Measurements from ENCODE around the gene PIPOX. TPM values are rescaled to one million over a fixed set of nuclear protein-coding genes. Genes with fewer than 3 reads are reported as not detected.

Gene PIPOX
- total RNA-seq, 1 donor from 2014 or later = 1.0 TPM

DNA sequence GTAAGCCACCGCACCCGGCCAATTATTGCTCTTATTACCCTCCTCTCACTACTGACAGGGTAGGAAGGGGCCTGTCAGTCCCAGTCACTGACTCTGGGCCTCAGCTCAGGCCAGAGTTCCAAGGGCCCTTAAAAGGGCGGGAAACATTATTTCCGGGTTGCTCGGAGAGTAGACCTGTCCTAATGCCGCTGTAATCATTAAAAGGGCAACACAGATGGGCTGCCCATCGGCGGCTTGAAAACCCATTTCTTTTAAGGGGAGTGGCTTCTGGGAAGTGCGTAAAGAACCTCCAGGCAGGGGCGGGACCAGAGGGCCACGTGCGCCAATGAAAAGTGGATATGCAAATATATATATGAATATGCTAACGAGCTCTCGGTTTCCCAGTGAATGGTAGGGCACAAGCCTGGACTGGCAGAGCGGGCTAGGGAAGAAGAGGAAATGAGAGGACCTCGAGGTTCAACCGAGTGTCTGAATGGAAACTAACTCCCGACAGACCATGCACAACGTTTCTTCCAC lies 26.6 kb downstream of the PIPOX start:
- H3K9ac ChIP-seq (ENCODE audit: low read depth in 1 of 3, low read length in 3 of 3) = no peak overlapping the region
- H3K36me3 ChIP-seq (ENCODE audit: control insufficient read depth in 3 of 3, insufficient read depth in 3 of 3, low read length in 3 of 3) = peaks cover 11 to 15% (median 14%) of the 10 kb centered on the region in 3 donors
- no peaks in the 10 kb centered on the region for H3K9me3 ChIP-seq (ENCODE audit: control insufficient read depth in 3 of 3, low read length in 3 of 3)
- H3K27ac ChIP-seq (ENCODE audit: low read depth, low read length) = peak overlapping the region; percentile 60
- H3K27me3 ChIP-seq (ENCODE audit: control insufficient read depth in 3 of 3, insufficient read depth in 3 of 3, low read length in 3 of 3) = no peaks in the 10 kb centered on the region
- peak overlapping the region in 1 of 3 donors; percentile 23 for H3K4me3 ChIP-seq (ENCODE audit: low read length in 3 of 3)
- H3K4me1 ChIP-seq (ENCODE audit: control insufficient read depth in 3 of 3, insufficient read depth in 3 of 3, low read length in 3 of 3) = peaks cover 14 to 37% (median 31%) of the 10 kb centered on the region in 3 donors

DNA sequence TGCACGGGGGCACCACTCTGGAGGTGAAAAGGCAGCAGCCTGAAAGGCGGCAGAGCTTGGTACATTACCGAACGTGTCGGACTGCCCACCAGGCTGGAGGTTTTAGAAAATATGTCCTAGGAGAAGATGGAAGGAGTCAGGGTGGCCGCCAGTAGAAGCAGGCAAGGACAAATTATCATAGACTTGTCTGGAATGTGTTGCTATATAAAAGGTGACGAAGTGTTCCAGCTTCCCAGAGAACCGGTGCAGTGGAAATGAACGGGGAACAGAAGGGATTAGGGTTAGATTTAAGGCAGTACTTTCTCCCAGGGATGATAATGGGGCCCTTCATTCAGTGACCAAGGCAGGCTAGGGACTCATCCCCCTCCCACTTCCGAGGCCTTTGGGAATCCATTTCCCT lies 27.4 kb downstream of the PIPOX start:
- no peak overlapping the region for H3K4me3 ChIP-seq (ENCODE audit: low read length in 3 of 3)
- H3K36me3 ChIP-seq (ENCODE audit: control insufficient read depth in 3 of 3, insufficient read depth in 3 of 3, low read length in 3 of 3) = peaks cover 13 to 20% (median 16%) of the 10 kb centered on the region in 3 donors
- no peak overlapping the region for H3K27ac ChIP-seq (ENCODE audit: low read depth, low read length)
- H3K9me3 ChIP-seq (ENCODE audit: control insufficient read depth in 3 of 3, low read length in 3 of 3) = no peaks in the 10 kb centered on the region
- H3K4me1 ChIP-seq (ENCODE audit: control insufficient read depth in 3 of 3, insufficient read depth in 3 of 3, low read length in 3 of 3) = peaks cover 19 to 45% (median 36%) of the 10 kb centered on the region in 3 donors
- H3K27me3 ChIP-seq (ENCODE audit: control insufficient read depth in 3 of 3, insufficient read depth in 3 of 3, low read length in 3 of 3) = no peaks in the 10 kb centered on the region
- H3K9ac ChIP-seq (ENCODE audit: low read depth in 1 of 3, low read length in 3 of 3) = no peak overlapping the region

DNA sequence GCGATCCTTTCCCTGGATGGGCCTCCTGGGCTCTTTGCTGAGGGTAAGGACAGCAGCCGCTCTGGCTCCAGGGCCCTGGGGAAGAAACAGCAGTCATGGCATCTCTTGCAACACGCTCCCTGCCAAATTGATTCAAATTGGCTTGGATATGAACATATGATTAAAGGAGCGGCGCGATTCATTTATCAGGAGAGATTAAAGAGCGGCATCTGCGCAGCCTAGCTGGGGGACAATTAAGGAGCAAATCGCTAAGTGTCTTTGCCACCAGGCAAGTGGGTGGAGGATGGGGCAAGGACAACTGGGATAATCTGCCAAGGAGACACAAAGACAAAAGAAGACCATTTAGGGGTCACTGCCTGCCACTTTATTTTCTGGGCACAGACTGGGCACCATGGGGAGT lies 27.8 kb downstream of the PIPOX start:
- no peaks in the 10 kb centered on the region for H3K9me3 ChIP-seq (ENCODE audit: control insufficient read depth in 3 of 3, low read length in 3 of 3)
- peaks cover 17 to 25% (median 19%) of the 10 kb centered on the region in 3 donors for H3K36me3 ChIP-seq (ENCODE audit: control insufficient read depth in 3 of 3, insufficient read depth in 3 of 3, low read length in 3 of 3)
- no peaks in the 10 kb centered on the region for H3K27me3 ChIP-seq (ENCODE audit: control insufficient read depth in 3 of 3, insufficient read depth in 3 of 3, low read length in 3 of 3)
- no peak overlapping the region for H3K27ac ChIP-seq (ENCODE audit: low read depth, low read length)
- no peak overlapping the region for H3K4me3 ChIP-seq (ENCODE audit: low read length in 3 of 3)
- H3K9ac ChIP-seq (ENCODE audit: low read depth in 1 of 3, low read length in 3 of 3) = no peak overlapping the region
- peaks cover 21 to 49% (median 40%) of the 10 kb centered on the region in 3 donors for H3K4me1 ChIP-seq (ENCODE audit: control insufficient read depth in 3 of 3, insufficient read depth in 3 of 3, low read length in 3 of 3)

- Histone ChIP-seq H3K4me1 (ENCODE audit: control insufficient read depth in 3 of 3, insufficient read depth in 3 of 3, low read length in 3 of 3) (peaks cover 21 to 55% (median 42%) of the 10 kb centered on the region in 3 donors), H3K9me3 (ENCODE audit: control insufficient read depth in 3 of 3, low read length in 3 of 3) (no peaks in the 10 kb centered on the region), H3K27me3 (ENCODE audit: control insufficient read depth in 3 of 3, insufficient read depth in 3 of 3, low read length in 3 of 3) (no peaks in the 10 kb centered on the region), H3K36me3 (ENCODE audit: control insufficient read depth in 3 of 3, insufficient read depth in 3 of 3, low read length in 3 of 3) (peaks cover 19 to 28% (median 20%) of the 10 kb centered on the region in 3 donors), H3K4me3 (ENCODE audit: low read length in 3 of 3) (no peak overlapping the region), H3K27ac (ENCODE audit: low read depth, low read length) (no peak overlapping the region), H3K9ac (ENCODE audit: low read depth in 1 of 3, low read length in 3 of 3) (no peak overlapping the region)
Measured at GRCh38 chr17:29071303-29071702, 28.4 kb downstream of the PIPOX start.

DNA sequence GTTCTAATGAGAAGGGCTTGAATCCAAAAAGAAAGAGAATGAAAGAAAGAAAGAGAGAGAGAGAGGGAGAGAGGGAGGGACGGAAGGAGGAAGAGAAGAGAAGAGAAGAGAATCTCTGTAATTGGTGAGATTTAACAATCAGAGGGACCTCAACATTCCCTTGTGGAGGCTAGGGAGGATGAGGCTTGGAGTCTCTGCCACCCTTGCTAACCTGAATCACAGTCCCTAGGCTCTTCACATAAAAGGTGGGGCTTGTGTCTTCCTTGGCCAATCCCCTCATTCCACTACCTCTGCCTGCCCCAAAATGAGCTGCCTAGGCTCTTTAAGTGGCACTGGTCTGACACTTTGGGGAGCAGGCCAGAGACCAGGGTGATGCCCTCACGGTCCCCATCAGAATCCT lies 30.1 kb downstream of the PIPOX start:
- no peak overlapping the region for H3K9ac ChIP-seq (ENCODE audit: low read depth in 1 of 3, low read length in 3 of 3)
- H3K4me1 ChIP-seq (ENCODE audit: control insufficient read depth in 3 of 3, insufficient read depth in 3 of 3, low read length in 3 of 3) = peaks cover 29 to 67% (median 57%) of the 10 kb centered on the region in 3 donors
- H3K4me3 ChIP-seq (ENCODE audit: low read length in 3 of 3) = no peak overlapping the region
- H3K36me3 ChIP-seq (ENCODE audit: control insufficient read depth in 3 of 3, insufficient read depth in 3 of 3, low read length in 3 of 3) = peaks cover 31 to 38% (median 33%) of the 10 kb centered on the region in 3 donors
- H3K9me3 ChIP-seq (ENCODE audit: control insufficient read depth in 3 of 3, low read length in 3 of 3) = no peaks in the 10 kb centered on the region
- no peaks in the 10 kb centered on the region for H3K27me3 ChIP-seq (ENCODE audit: control insufficient read depth in 3 of 3, insufficient read depth in 3 of 3, low read length in 3 of 3)
- no peak overlapping the region for H3K27ac ChIP-seq (ENCODE audit: low read depth, low read length)

DNA sequence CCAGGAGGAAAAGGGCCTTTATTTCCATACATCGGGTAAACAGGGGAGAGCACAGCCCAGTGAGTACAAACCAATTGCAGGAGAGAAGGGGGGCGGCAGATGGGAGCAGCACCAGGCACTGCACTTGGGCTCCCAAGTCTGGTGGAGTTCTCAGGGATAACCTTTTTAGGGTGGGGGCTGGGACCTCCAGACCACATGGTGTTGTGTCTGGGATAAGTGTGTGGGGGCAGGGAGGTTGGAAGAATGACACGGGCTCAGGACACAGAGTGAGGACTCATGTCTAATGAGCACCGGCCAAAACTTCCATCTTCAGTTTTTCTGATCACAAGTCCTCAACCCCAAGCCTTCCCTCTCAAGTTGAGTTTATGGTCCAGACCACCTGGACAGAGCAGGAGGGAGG lies 30.6 kb downstream of the PIPOX start:
- no peaks in the 10 kb centered on the region for H3K9me3 ChIP-seq (ENCODE audit: control insufficient read depth in 3 of 3, low read length in 3 of 3)
- H3K4me1 ChIP-seq (ENCODE audit: control insufficient read depth in 3 of 3, insufficient read depth in 3 of 3, low read length in 3 of 3) = peaks cover 32 to 71% (median 61%) of the 10 kb centered on the region in 3 donors
- H3K36me3 ChIP-seq (ENCODE audit: control insufficient read depth in 3 of 3, insufficient read depth in 3 of 3, low read length in 3 of 3) = peaks cover 34 to 42% (median 37%) of the 10 kb centered on the region in 3 donors
- no peaks in the 10 kb centered on the region for H3K27me3 ChIP-seq (ENCODE audit: control insufficient read depth in 3 of 3, insufficient read depth in 3 of 3, low read length in 3 of 3)
- no peak overlapping the region for H3K27ac ChIP-seq (ENCODE audit: low read depth, low read length)
- H3K4me3 ChIP-seq (ENCODE audit: low read length in 3 of 3) = no peak overlapping the region
- no peak overlapping the region for H3K9ac ChIP-seq (ENCODE audit: low read depth in 1 of 3, low read length in 3 of 3)

DNA sequence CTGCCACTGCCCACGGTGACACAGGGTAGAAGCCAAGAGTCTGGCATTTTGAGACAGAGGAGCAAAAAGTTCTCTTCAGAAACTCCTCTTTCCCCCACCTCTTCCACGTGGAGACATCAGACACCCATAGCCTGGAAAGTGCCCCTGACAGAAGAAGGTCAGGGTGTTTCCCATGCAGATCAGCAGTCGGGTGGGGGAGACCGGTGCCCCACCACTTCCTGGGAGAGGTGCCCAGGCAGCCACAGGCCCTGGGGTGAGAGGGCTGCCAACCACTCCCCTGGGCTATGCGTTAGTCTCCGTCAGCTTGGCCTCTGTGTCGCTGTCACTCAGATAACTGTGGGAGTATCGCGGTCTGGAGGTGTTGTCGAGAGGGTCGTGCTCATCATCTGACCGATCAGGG lies 31.5 kb downstream of the PIPOX start:
- Histone ChIP-seq H3K27me3 (ENCODE audit: control insufficient read depth in 3 of 3, insufficient read depth in 3 of 3, low read length in 3 of 3) (no peaks in the 10 kb centered on the region), H3K4me1 (ENCODE audit: control insufficient read depth in 3 of 3, insufficient read depth in 3 of 3, low read length in 3 of 3) (peaks cover 39 to 71% (median 65%) of the 10 kb centered on the region in 3 donors), H3K27ac (ENCODE audit: low read depth, low read length) (peak overlapping the region; percentile 40), H3K9me3 (ENCODE audit: control insufficient read depth in 3 of 3, low read length in 3 of 3) (no peaks in the 10 kb centered on the region), H3K9ac (ENCODE audit: low read depth in 1 of 3, low read length in 3 of 3) (peak overlapping the region in 1 of 3 donors; percentile 25), H3K4me3 (ENCODE audit: low read length in 3 of 3) (no peak overlapping the region), H3K36me3 (ENCODE audit: control insufficient read depth in 3 of 3, insufficient read depth in 3 of 3, low read length in 3 of 3) (peaks cover 44 to 52% (median 45%) of the 10 kb centered on the region in 3 donors)

DNA sequence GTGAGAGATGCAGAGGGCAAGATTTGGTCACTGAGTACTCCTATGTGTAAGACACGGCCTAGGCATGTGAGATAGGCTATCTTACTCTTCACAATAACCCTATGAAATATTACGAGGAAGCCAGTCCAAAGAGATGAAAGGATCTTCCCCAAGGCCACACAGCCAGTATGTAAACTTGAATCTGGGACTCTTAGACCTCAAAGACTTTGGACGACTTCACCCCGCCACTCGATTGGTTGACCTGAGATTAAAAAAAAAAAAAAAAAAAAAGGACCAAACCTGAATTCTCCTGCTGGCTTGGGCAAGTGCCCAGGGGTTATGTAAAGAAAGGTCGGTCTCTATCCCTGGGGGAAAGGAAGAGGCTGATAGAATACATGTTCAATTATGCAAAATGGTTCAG lies 33.1 kb downstream of the PIPOX start:
- Histone ChIP-seq H3K27me3 (ENCODE audit: control insufficient read depth in 3 of 3, insufficient read depth in 3 of 3, low read length in 3 of 3) (no peaks in the 10 kb centered on the region), H3K4me3 (ENCODE audit: low read length in 3 of 3) (no peak overlapping the region), H3K9ac (ENCODE audit: low read depth in 1 of 3, low read length in 3 of 3) (peak overlapping the region in 1 of 3 donors; percentile 26), H3K4me1 (ENCODE audit: control insufficient read depth in 3 of 3, insufficient read depth in 3 of 3, low read length in 3 of 3) (peaks cover 30 to 63% (median 53%) of the 10 kb centered on the region in 3 donors), H3K9me3 (ENCODE audit: control insufficient read depth in 3 of 3, low read length in 3 of 3) (no peaks in the 10 kb centered on the region), H3K27ac (ENCODE audit: low read depth, low read length) (no peak overlapping the region), H3K36me3 (ENCODE audit: control insufficient read depth in 3 of 3, insufficient read depth in 3 of 3, low read length in 3 of 3) (peaks cover 55 to 63% (median 60%) of the 10 kb centered on the region in 3 donors)

GRCh38 chr17:29076722-29077121 lies 33.8 kb downstream of the PIPOX start:
- Histone ChIP-seq H3K27ac (ENCODE audit: low read depth, low read length) (peak overlapping the region; percentile 12), H3K4me1 (ENCODE audit: control insufficient read depth in 3 of 3, insufficient read depth in 3 of 3, low read length in 3 of 3) (peaks cover 30 to 57% (median 53%) of the 10 kb centered on the region in 3 donors), H3K9ac (ENCODE audit: low read depth in 1 of 3, low read length in 3 of 3) (no peak overlapping the region)

DNA sequence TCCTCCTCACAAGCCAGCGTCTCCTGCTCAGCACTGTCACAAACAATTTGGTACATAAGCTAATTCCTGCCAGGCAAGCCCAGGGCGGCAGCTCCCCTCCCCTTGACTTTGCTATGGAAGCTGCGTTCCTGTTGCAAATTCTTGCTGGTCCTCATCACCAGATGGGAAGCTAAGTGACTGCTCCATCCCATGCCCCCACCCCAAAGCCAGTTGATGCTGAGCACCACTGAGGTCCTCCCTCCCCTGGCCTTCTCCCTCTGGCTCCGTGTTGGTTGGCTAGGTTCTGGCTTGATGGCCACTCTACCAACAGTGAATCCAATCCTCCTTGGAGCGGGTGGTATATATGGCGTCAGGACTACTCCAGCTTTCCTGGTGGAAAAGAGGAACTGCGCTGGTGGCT lies 34.4 kb downstream of the PIPOX start:
- peak overlapping the region; percentile 12 for H3K27ac ChIP-seq (ENCODE audit: low read depth, low read length)
- no peaks in the 10 kb centered on the region for H3K9me3 ChIP-seq (ENCODE audit: control insufficient read depth in 3 of 3, low read length in 3 of 3)
- no peaks in the 10 kb centered on the region for H3K27me3 ChIP-seq (ENCODE audit: control insufficient read depth in 3 of 3, insufficient read depth in 3 of 3, low read length in 3 of 3)
- peaks cover 66 to 74% (median 71%) of the 10 kb centered on the region in 3 donors for H3K36me3 ChIP-seq (ENCODE audit: control insufficient read depth in 3 of 3, insufficient read depth in 3 of 3, low read length in 3 of 3)
- no peak overlapping the region for H3K9ac ChIP-seq (ENCODE audit: low read depth in 1 of 3, low read length in 3 of 3)
- H3K4me1 ChIP-seq (ENCODE audit: control insufficient read depth in 3 of 3, insufficient read depth in 3 of 3, low read length in 3 of 3) = peaks cover 30 to 57% (median 53%) of the 10 kb centered on the region in 3 donors
- no peak overlapping the region for H3K4me3 ChIP-seq (ENCODE audit: low read length in 3 of 3)

More at GRCh38 chr17:29076722-29077121, 33.8 kb downstream of the PIPOX start:
- peaks cover 60 to 68% (median 65%) of the 10 kb centered on the region in 3 donors for H3K36me3 ChIP-seq (ENCODE audit: control insufficient read depth in 3 of 3, insufficient read depth in 3 of 3, low read length in 3 of 3)
- no peak overlapping the region for H3K4me3 ChIP-seq (ENCODE audit: low read length in 3 of 3)
- H3K27me3 ChIP-seq (ENCODE audit: control insufficient read depth in 3 of 3, insufficient read depth in 3 of 3, low read length in 3 of 3) = no peaks in the 10 kb centered on the region
- no peaks in the 10 kb centered on the region for H3K9me3 ChIP-seq (ENCODE audit: control insufficient read depth in 3 of 3, low read length in 3 of 3)

Data from skeletal muscle tissue (tissue), 4 donors.